GM19193 (cell line): ENCODE results near the gene MZT1.

Experiments used
- POLR2A ChIP-seq: IDR thresholded peaks from 4 replicates; pipeline ENCODE4 v1.6.1; 2011; ENCODE audit not compliant: insufficient read depth, insufficient read length; ENCODE audit errors: extremely low read depth

MZT1 gene

GRCh38 chr13:72693832-72694231 is 33.6 kb downstream of the MZT1 start:
- TF ChIP-seq POLR2A, result no peak

GRCh38 chr13:72692884-72693514 is 34.4 kb downstream of the MZT1 start:
- no peak for TF ChIP-seq POLR2A

- no peak for TF ChIP-seq POLR2A
Measured at GRCh38 chr13:72689181-72689696, 38.2 kb downstream of the MZT1 start.

- no peak for TF ChIP-seq POLR2A
Measured at GRCh38 chr13:72686766-72687165, 40.7 kb downstream of the MZT1 start.

GRCh38 chr13:72680353-72680752 is 47.1 kb downstream of the MZT1 start:
- TF ChIP-seq POLR2A, result no peak

GRCh38 chr13:72678312-72678711 is 49.1 kb downstream of the MZT1 start:
- TF ChIP-seq POLR2A, result no peak

- TF ChIP-seq POLR2A, result no peak
Measured at GRCh38 chr13:72677431-72677830, 50.0 kb downstream of the MZT1 start.

GRCh38 chr13:72666391-72666790 is 61.0 kb downstream of the MZT1 start:
- no peak for TF ChIP-seq POLR2A

GRCh38 chr13:72662548-72662947 is 64.9 kb downstream of the MZT1 start:
- no peak for TF ChIP-seq POLR2A
